Measurements from ENCODE around the gene FERMT3.

Gene FERMT3

DNA sequence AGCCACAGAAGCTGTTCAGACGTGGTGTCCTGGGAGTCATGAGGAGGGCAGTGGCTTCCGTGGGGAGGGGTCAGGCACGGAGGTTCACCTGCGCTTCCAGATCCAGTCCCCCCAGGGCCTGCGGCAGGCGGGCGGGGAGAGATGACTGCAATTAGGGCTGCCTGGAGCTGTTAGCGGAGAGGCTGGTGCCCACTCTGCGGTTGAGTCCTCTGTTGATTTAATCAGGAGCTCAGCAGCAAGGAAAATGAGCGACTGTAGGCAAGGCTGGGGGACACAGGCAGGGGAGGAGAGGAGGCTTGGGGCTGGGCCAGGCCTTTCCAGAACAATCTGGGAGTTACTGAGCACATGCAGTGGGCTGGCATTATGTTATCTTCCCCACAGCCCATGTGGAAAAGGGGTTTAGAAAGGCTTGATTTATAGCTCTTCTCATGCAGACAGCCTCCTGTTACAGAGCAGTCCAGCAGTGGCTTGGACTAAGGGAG is 57.9 kb downstream of the FERMT3 start:
- Histone ChIP-seq H3K79me2 (ENCODE audit: control insufficient read depth, insufficient read depth, low read length) (no peaks in the 10 kb centered on the region), H3K4me1 (ENCODE audit: control insufficient read depth, low read depth, low read length) (peaks cover 5% of the 10 kb centered on the region), H3K18ac (ENCODE audit: low read length) (no peak overlapping the region), H2BK15ac (replicated peaks; ENCODE audit: low read depth) (no peak overlapping the region), H3K9ac (ENCODE audit: low read length) (no peak overlapping the region), H3K4me3 (ENCODE audit: low read length) (no peak overlapping the region), H2BK5ac (ENCODE audit: low read length) (no peak overlapping the region), H3K56ac (ENCODE audit: low read length) (no peak overlapping the region), H3K27me3 (ENCODE audit: insufficient read depth, low read length, poor library complexity) (no peaks in the 10 kb centered on the region), H2AK5ac (ENCODE audit: low read length) (no peak overlapping the region), H3K79me1 (ENCODE audit: low read length) (no peaks in the 10 kb centered on the region), H3K4me2 (ENCODE audit: low read length) (no peak overlapping the region), H4K8ac (ENCODE audit: low read depth, low read length) (no peak overlapping the region), H3K23ac (ENCODE audit: low read length) (no peak overlapping the region), H3K4ac (ENCODE audit: low read depth, low read length) (no peak overlapping the region), H3K27ac (ENCODE audit: low read depth, low read length) (no peak overlapping the region), H4K5ac (ENCODE audit: low read length) (no peak overlapping the region), H2BK120ac (ENCODE audit: low read depth, low read length) (no peak overlapping the region), H3K36me3 (ENCODE audit: control insufficient read depth, insufficient read depth, low read length) (peaks cover 14% of the 10 kb centered on the region)
- no CpG with 5 or more reads among the region's 10 CpGs for WGBS (ENCODE audit: extremely low coverage, insufficient coverage, low lambda C conversion rate)
- no peak for DNase-seq

- H3K4me2 ChIP-seq (ENCODE audit: low read length), result no peak overlapping the region
- H3K23ac ChIP-seq (ENCODE audit: low read length), result no peak overlapping the region
- DNase-seq, result no peak
- no peaks in the 10 kb centered on the region for H3K79me2 ChIP-seq (ENCODE audit: control insufficient read depth, insufficient read depth, low read length)
- no peaks in the 10 kb centered on the region for H3K27me3 ChIP-seq (ENCODE audit: insufficient read depth, low read length, poor library complexity)
- H2BK5ac ChIP-seq (ENCODE audit: low read length), result no peak overlapping the region
- no peak overlapping the region for H2AK5ac ChIP-seq (ENCODE audit: low read length)
- no peak overlapping the region for H3K4me3 ChIP-seq (ENCODE audit: low read length)
- H3K27ac ChIP-seq (ENCODE audit: low read depth, low read length), result no peak overlapping the region
- peaks cover 14% of the 10 kb centered on the region for H3K36me3 ChIP-seq (ENCODE audit: control insufficient read depth, insufficient read depth, low read length)
- H3K4me1 ChIP-seq (ENCODE audit: control insufficient read depth, low read depth, low read length), result peaks cover 5% of the 10 kb centered on the region
- no peak overlapping the region for H2BK15ac ChIP-seq (replicated peaks; ENCODE audit: low read depth)
- no peak overlapping the region for H3K18ac ChIP-seq (ENCODE audit: low read length)
- no peak overlapping the region for H3K9ac ChIP-seq (ENCODE audit: low read length)
- no peak overlapping the region for H3K56ac ChIP-seq (ENCODE audit: low read length)
- H4K5ac ChIP-seq (ENCODE audit: low read length), result no peak overlapping the region
- no peaks in the 10 kb centered on the region for H3K79me1 ChIP-seq (ENCODE audit: low read length)
- no peak overlapping the region for H3K4ac ChIP-seq (ENCODE audit: low read depth, low read length)
- H2BK120ac ChIP-seq (ENCODE audit: low read depth, low read length), result no peak overlapping the region
- H4K8ac ChIP-seq (ENCODE audit: low read depth, low read length), result no peak overlapping the region
- no CpG with 5 or more reads among the region's 35 CpGs for WGBS (ENCODE audit: extremely low coverage, insufficient coverage, low lambda C conversion rate)
Measured at GRCh38 chr11:64265176-64266160, 58.9 kb downstream of the FERMT3 start.

DNA sequence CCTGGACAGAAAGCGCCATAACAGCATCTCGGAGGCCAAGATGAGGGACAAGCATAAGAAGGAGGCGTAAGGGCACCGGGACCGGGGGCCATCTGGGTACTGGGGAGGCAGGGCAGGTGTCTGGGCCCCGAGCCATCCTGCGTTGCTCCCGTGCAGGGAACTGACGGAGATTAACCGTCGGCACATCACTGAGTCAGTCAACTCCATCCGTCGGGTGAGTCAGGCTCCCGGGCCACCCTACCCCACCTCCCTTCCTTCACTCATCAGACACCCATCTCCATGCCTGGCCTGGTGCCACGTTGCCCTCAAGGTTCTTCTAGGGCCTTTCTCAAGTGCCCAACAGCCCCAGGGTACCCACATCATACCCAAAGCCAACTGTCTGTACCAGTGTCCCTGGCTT is 59.8 kb downstream of the FERMT3 start:
- no peak overlapping the region for H3K27ac ChIP-seq (ENCODE audit: low read depth, low read length)
- no peaks in the 10 kb centered on the region for H3K79me2 ChIP-seq (ENCODE audit: control insufficient read depth, insufficient read depth, low read length)
- no peak overlapping the region for H3K18ac ChIP-seq (ENCODE audit: low read length)
- H3K4me2 ChIP-seq (ENCODE audit: low read length), result no peak overlapping the region
- H3K4me1 ChIP-seq (ENCODE audit: control insufficient read depth, low read depth, low read length), result peaks cover 5% of the 10 kb centered on the region
- no peak overlapping the region for H2BK5ac ChIP-seq (ENCODE audit: low read length)
- H2AK5ac ChIP-seq (ENCODE audit: low read length), result no peak overlapping the region
- DNase-seq, result no peak
- H4K5ac ChIP-seq (ENCODE audit: low read length), result no peak overlapping the region
- no peak overlapping the region for H3K9ac ChIP-seq (ENCODE audit: low read length)
- WGBS (ENCODE audit: extremely low coverage, insufficient coverage, low lambda C conversion rate), result no CpG with 5 or more reads among the region's 15 CpGs
- H3K56ac ChIP-seq (ENCODE audit: low read length), result no peak overlapping the region
- no peak overlapping the region for H2BK120ac ChIP-seq (ENCODE audit: low read depth, low read length)
- no peak overlapping the region for H3K4me3 ChIP-seq (ENCODE audit: low read length)
- no peaks in the 10 kb centered on the region for H3K27me3 ChIP-seq (ENCODE audit: insufficient read depth, low read length, poor library complexity)
- H3K36me3 ChIP-seq (ENCODE audit: control insufficient read depth, insufficient read depth, low read length), result peaks cover 11% of the 10 kb centered on the region
- no peak overlapping the region for H3K23ac ChIP-seq (ENCODE audit: low read length)
- H2BK15ac ChIP-seq (replicated peaks; ENCODE audit: low read depth), result no peak overlapping the region
- no peak overlapping the region for H4K8ac ChIP-seq (ENCODE audit: low read depth, low read length)
- no peaks in the 10 kb centered on the region for H3K79me1 ChIP-seq (ENCODE audit: low read length)
- no peak overlapping the region for H3K4ac ChIP-seq (ENCODE audit: low read depth, low read length)

GRCh38 chr11:64267207-64267945 is 60.9 kb downstream of the FERMT3 start:
- Histone ChIP-seq H3K9ac (ENCODE audit: low read length) (no peak overlapping the region), H3K27ac (ENCODE audit: low read depth, low read length) (no peak overlapping the region), H3K56ac (ENCODE audit: low read length) (no peak overlapping the region), H4K8ac (ENCODE audit: low read depth, low read length) (no peak overlapping the region), H2BK120ac (ENCODE audit: low read depth, low read length) (no peak overlapping the region), H4K5ac (ENCODE audit: low read length) (no peak overlapping the region), H3K4me2 (ENCODE audit: low read length) (no peak overlapping the region), H2BK5ac (ENCODE audit: low read length) (no peak overlapping the region), H3K27me3 (ENCODE audit: insufficient read depth, low read length, poor library complexity) (no peaks in the 10 kb centered on the region), H2BK15ac (replicated peaks; ENCODE audit: low read depth) (no peak overlapping the region), H3K79me1 (ENCODE audit: low read length) (no peaks in the 10 kb centered on the region), H3K36me3 (ENCODE audit: control insufficient read depth, insufficient read depth, low read length) (peaks cover 8% of the 10 kb centered on the region), H3K23ac (ENCODE audit: low read length) (no peak overlapping the region), H3K18ac (ENCODE audit: low read length) (no peak overlapping the region), H3K4me1 (ENCODE audit: control insufficient read depth, low read depth, low read length) (peaks cover 5% of the 10 kb centered on the region), H3K79me2 (ENCODE audit: control insufficient read depth, insufficient read depth, low read length) (no peaks in the 10 kb centered on the region), H3K4ac (ENCODE audit: low read depth, low read length) (no peak overlapping the region), H3K4me3 (ENCODE audit: low read length) (no peak overlapping the region), H2AK5ac (ENCODE audit: low read length) (no peak overlapping the region)
- DNase-seq, result no peak
- no CpG with 5 or more reads among the region's 27 CpGs for whole genome bisulfite sequencing (ENCODE audit: extremely low coverage, insufficient coverage, low lambda C conversion rate)

DNA sequence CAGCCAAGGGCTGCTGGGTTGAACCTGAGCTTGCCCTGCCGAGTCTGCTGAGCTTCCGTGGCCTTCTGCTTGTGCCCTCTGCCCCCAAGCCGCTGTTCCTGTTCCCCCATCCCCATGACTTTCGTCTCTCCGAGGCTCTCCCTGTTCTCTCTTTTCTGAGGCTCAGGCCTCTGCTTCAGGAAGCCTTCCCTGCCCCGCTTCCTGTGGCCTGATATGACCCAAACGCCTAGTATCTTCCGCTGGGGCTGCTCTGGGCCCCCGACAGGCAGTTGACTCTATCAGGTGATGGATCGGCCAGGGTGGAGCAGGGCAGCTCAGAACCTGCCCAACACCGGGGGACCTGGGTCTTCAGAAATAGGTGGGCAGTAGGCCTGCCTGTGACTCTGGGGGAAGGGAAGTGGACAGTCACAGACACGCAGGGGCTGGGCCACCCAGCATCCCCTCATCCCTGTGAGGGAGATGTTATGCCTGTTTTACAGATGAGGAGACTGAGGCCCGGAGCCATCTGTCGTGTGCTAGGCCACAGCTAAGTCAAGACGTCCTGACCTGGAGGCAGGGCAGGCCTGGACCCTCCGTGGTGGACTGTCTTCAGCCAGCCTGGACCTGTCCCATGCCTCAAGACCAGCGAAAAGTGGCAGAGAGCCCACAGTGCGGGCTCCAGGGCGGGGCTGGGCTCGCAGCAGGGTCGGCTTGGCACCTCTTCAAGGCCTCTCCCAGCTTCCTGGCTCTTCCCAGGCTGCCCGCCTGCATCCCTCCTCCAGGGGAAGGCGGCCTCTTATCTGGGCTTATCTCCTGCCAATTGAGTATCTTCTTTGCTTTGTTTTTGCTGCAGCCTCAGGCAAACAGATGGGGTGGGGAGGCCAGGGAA is 61.7 kb downstream of the FERMT3 start:
- H3K79me1 ChIP-seq (ENCODE audit: low read length), result no peaks in the 10 kb centered on the region
- H3K27me3 ChIP-seq (ENCODE audit: insufficient read depth, low read length, poor library complexity), result no peaks in the 10 kb centered on the region
- peak overlapping the region; percentile 90 for H3K23ac ChIP-seq (ENCODE audit: low read length)
- DNase-seq, result peak; percentile 95
- WGBS (ENCODE audit: extremely low coverage, insufficient coverage, low lambda C conversion rate), result no CpG with 5 or more reads among the region's 23 CpGs
- peaks cover 5% of the 10 kb centered on the region for H3K4me1 ChIP-seq (ENCODE audit: control insufficient read depth, low read depth, low read length)
- H3K56ac ChIP-seq (ENCODE audit: low read length), result peak overlapping the region; percentile 95
- peak overlapping the region; percentile 96 for H3K27ac ChIP-seq (ENCODE audit: low read depth, low read length)
- H3K9ac ChIP-seq (ENCODE audit: low read length), result peak overlapping the region; percentile 91
- no peak overlapping the region for H2AK5ac ChIP-seq (ENCODE audit: low read length)
- H2BK5ac ChIP-seq (ENCODE audit: low read length), result peak overlapping the region; percentile 10
- H3K4me2 ChIP-seq (ENCODE audit: low read length), result peak overlapping the region; percentile 94
- H2BK15ac ChIP-seq (replicated peaks; ENCODE audit: low read depth), result no peak overlapping the region
- no peak overlapping the region for H4K5ac ChIP-seq (ENCODE audit: low read length)
- no peak overlapping the region for H4K8ac ChIP-seq (ENCODE audit: low read depth, low read length)
- no peak overlapping the region for H2BK120ac ChIP-seq (ENCODE audit: low read depth, low read length)
- no peak overlapping the region for H3K18ac ChIP-seq (ENCODE audit: low read length)
- no peak overlapping the region for H3K4me3 ChIP-seq (ENCODE audit: low read length)
- H3K4ac ChIP-seq (ENCODE audit: low read depth, low read length), result no peak overlapping the region
- peaks cover 8% of the 10 kb centered on the region for H3K36me3 ChIP-seq (ENCODE audit: control insufficient read depth, insufficient read depth, low read length)
- no peaks in the 10 kb centered on the region for H3K79me2 ChIP-seq (ENCODE audit: control insufficient read depth, insufficient read depth, low read length)

All from mesendoderm (in vitro differentiated cells).